DND-41 (cell line): ENCODE results near the gene PROZ.

Experiments
- ATAC-seq: fragments of 200-7000 bp; cut with Tn5 transposase; 3 replicates; pipeline ENCODE4 v1.9.1; 2021; ENCODE audit warnings: low read depth; ENCODE audit not compliant: insufficient read depth
- DNase-seq: peaks from one replicate; pipeline ENCODE4 v3.0.0-alpha.2; 2020
- H2AFZ ChIP-seq: 2 replicates; pipeline ENCODE4 v1.6.0; 2012; ENCODE audit warnings: low read depth, low read length
- H3K27ac ChIP-seq: 2 replicates; pipeline ENCODE4 v1.5.1; 2012; ENCODE audit warnings: low read length, inconsistent platforms
- H3K27me3 ChIP-seq: fragments of 200-600 bp; sonication (generic); 2 replicates; pipeline ENCODE4 v1.6.0; 2012; ENCODE audit warnings: low read length, mild to moderate bottlenecking, inconsistent platforms; ENCODE audit not compliant: insufficient read depth, poor library complexity
- H3K36me3 ChIP-seq: 2 replicates; pipeline ENCODE4 v1.5.1; 2012; ENCODE audit warnings: low read length, inconsistent platforms; ENCODE audit not compliant: insufficient read depth
- H3K4me1 ChIP-seq: 2 replicates; pipeline ENCODE4 v1.5.1; 2012; ENCODE audit warnings: mild to moderate bottlenecking, low read length; ENCODE audit not compliant: insufficient read depth
- H3K4me2 ChIP-seq: 2 replicates; pipeline ENCODE4 v1.6.0; 2012; ENCODE audit warnings: mild to moderate bottlenecking, moderate library complexity, low read length, inconsistent platforms; ENCODE audit not compliant: insufficient read depth
- H3K4me3 ChIP-seq, 2 experiments: fragments of 200-600 bp in 1 of 2; shearing (Covaris generic) in 1 of 2; 2 replicates each; pipeline ENCODE4 v1.5.1; 2012 to 2016; ENCODE audit warnings: inconsistent platforms in 2 of 2, low read length in 2 of 2, mild to moderate bottlenecking in 2 of 2, low read depth in 1 of 2, moderate library complexity in 1 of 2
- H3K79me2 ChIP-seq: 2 replicates; pipeline ENCODE4 v1.6.0; 2012; ENCODE audit warnings: low read length, inconsistent platforms; ENCODE audit not compliant: insufficient read depth
- H3K9ac ChIP-seq: 2 replicates; pipeline ENCODE4 v1.6.0; 2012; ENCODE audit warnings: low read depth, mild to moderate bottlenecking, inconsistent platforms, low read length, moderate library complexity
- H3K9me3 ChIP-seq: 2 replicates; pipeline ENCODE4 v1.5.1; 2012; ENCODE audit warnings: low read length, moderate library complexity, mild to moderate bottlenecking, inconsistent platforms; ENCODE audit not compliant: insufficient read depth, severe bottlenecking
- H4K20me1 ChIP-seq: 2 replicates; pipeline ENCODE4 v1.6.0; 2012; ENCODE audit warnings: low read length; ENCODE audit not compliant: insufficient read depth
- EZH2 ChIP-seq: IDR thresholded peaks from 3 replicates; pipeline ENCODE4 v1.6.1; 2012; ENCODE audit warnings: borderline replicate concordance, low read depth, mild to moderate bottlenecking, moderate library complexity, low read length, inconsistent platforms; ENCODE audit not compliant: severe bottlenecking
- TF ChIP-seq, protein P1 (sequence below): IDR thresholded peaks from 2 replicates; pipeline ENCODE4 v1.5.1; 2012; ENCODE audit warnings: borderline replicate concordance, low read length, moderate library complexity, mild to moderate bottlenecking; ENCODE audit not compliant: poor library complexity, severe bottlenecking; ENCODE audit errors: extremely low read depth

PROZ gene

DNA sequence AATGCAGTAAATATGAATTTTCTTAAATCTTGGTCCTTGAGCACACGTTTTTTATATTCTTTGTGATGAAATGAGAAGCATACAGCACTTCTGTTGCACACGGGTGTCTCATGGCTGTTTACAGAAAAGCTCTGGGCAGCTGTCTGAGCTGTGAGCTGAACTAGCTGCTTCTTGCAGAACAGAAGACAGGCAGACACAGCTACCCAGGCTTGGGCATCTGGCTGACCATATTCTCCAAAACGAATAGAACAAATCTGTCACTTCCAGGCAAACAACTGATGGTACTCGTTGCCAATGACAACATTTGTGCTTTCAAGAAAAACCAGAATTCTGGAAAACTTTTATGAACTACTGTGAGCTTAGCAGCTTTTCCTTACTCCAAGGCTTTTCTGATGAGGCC, 33.8 kb downstream of the PROZ start:
- H3K27me3 ChIP-seq, result no peaks in the 10 kb centered on the region
- TF ChIP-seq EZH2, result no peak
- TF ChIP-seq, protein P1, sequence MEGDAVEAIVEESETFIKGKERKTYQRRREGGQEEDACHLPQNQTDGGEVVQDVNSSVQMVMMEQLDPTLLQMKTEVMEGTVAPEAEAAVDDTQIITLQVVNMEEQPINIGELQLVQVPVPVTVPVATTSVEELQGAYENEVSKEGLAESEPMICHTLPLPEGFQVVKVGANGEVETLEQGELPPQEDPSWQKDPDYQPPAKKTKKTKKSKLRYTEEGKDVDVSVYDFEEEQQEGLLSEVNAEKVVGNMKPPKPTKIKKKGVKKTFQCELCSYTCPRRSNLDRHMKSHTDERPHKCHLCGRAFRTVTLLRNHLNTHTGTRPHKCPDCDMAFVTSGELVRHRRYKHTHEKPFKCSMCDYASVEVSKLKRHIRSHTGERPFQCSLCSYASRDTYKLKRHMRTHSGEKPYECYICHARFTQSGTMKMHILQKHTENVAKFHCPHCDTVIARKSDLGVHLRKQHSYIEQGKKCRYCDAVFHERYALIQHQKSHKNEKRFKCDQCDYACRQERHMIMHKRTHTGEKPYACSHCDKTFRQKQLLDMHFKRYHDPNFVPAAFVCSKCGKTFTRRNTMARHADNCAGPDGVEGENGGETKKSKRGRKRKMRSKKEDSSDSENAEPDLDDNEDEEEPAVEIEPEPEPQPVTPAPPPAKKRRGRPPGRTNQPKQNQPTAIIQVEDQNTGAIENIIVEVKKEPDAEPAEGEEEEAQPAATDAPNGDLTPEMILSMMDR, result no peak
- ATAC-seq (no peak), DNase-seq (no peak)
- H3K36me3 ChIP-seq, result peaks cover 87% of the 10 kb centered on the region
- no peaks in the 10 kb centered on the region for H3K9me3 ChIP-seq
- no peak overlapping the region for H3K4me3 ChIP-seq
- H2AFZ ChIP-seq, result no peak overlapping the region
- H4K20me1 ChIP-seq, result no peaks in the 10 kb centered on the region
- H3K27ac ChIP-seq, result no peak overlapping the region
- 0 out of 2 replicates have a peak, but pooled peaks cover 2% of the 10 kb centered on the region for H3K79me2 ChIP-seq
- no peak overlapping the region for H3K4me2 ChIP-seq
- no peak overlapping the region for H3K9ac ChIP-seq
- no peaks in the 10 kb centered on the region for H3K4me1 ChIP-seq

DNA sequence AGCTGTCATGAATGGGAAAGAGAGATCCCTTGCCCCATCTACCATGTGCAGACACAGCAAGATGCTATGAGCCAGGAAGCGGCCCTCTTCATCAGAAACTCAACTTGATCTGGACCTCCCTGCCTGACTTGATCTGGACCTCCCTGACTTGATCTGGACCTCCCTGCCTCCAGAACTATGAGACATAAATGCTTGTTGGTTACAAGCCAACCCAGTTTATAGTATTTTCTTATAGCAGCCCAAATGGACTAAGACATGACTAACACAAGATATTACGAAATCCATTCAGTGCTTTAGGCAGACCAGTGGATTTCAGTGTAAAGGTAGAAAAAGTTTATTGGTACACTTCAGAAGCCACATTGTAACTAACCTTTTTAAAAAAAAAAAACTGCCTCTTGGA, 34.5 kb downstream of the PROZ start:
- Histone ChIP-seq H4K20me1 (no peaks in the 10 kb centered on the region), H3K79me2 (no peaks in the 10 kb centered on the region), H3K27ac (no peak overlapping the region)

GRCh38 chr13:113195360-113195759, 36.9 kb downstream of the PROZ start:
- H3K4me1 ChIP-seq, result no peaks in the 10 kb centered on the region
- no peak overlapping the region for H3K4me2 ChIP-seq
- TF ChIP-seq, protein P1, result no peak
- TF ChIP-seq EZH2, result no peak
- H3K4me3 ChIP-seq, result no peak overlapping the region
- peaks cover 14% of the 10 kb centered on the region; the same call in 1 of the 2 replicates for H4K20me1 ChIP-seq
- H3K27me3 ChIP-seq, result no peaks in the 10 kb centered on the region
- peaks cover 18% of the 10 kb centered on the region for H3K79me2 ChIP-seq
- H3K36me3 ChIP-seq, result peaks cover 91% of the 10 kb centered on the region
- ATAC-seq (no peak), DNase-seq (no peak)
- H2AFZ ChIP-seq, result no peak overlapping the region
- H3K27ac ChIP-seq, result no peak overlapping the region
- no peak overlapping the region for H3K9ac ChIP-seq
- no peaks in the 10 kb centered on the region for H3K9me3 ChIP-seq

More for the DNA sequence above, 34.5 kb downstream of the PROZ start:
- Histone ChIP-seq H3K4me2 (no peak overlapping the region), H3K9ac (no peak overlapping the region), H3K9me3 (no peaks in the 10 kb centered on the region), H3K4me3 (no peak overlapping the region), H2AFZ (no peak overlapping the region), H3K36me3 (peaks cover 89% of the 10 kb centered on the region), H3K27me3 (no peaks in the 10 kb centered on the region), H3K4me1 (no peaks in the 10 kb centered on the region)
- ATAC-seq, result no peak
- no peak for TF ChIP-seq EZH2
- no peak for DNase-seq

- Histone ChIP-seq H4K20me1 (peaks cover 21% of the 10 kb centered on the region; the same call in 1 of the 2 replicates), H3K4me3 (no peak overlapping the region), H3K9me3 (no peaks in the 10 kb centered on the region), H3K36me3 (peaks cover 80% of the 10 kb centered on the region), H3K9ac (no peak overlapping the region), H2AFZ (no peak overlapping the region), H3K79me2 (peaks cover 36% of the 10 kb centered on the region), H3K4me2 (no peak overlapping the region), H3K27ac (no peak overlapping the region), H3K4me1 (0 out of 2 replicates have a peak, but pooled peaks cover 3% of the 10 kb centered on the region), H3K27me3 (no peaks in the 10 kb centered on the region)
- DNase-seq (no peak), ATAC-seq (no peak)
- no peak for TF ChIP-seq EZH2
- TF ChIP-seq, protein P1, result no peak
These were observed 38.7 kb downstream of the PROZ start for GRCh38 chr13:113196970-113197737.
